HEK293 (cell line): ENCODE data around the gene TMEM50B.

ENCODE experiments used
- EGR2 ChIP-seq: fragments of 450-650 bp; formaldehyde crosslinking; IDR thresholded peaks from 2 replicates; pipeline ENCODE4 v1.5.1; 2016; ENCODE audit warnings: low read depth, missing biosample characterization, missing genetic modification characterization
- KLF16 ChIP-seq: fragments of 450-650 bp; formaldehyde crosslinking; IDR thresholded peaks from 2 replicates; pipeline ENCODE4 v1.5.1; 2017; ENCODE audit warnings: missing biosample characterization, missing genetic modification characterization
- ZBTB1 ChIP-seq: fragments of 450-650 bp; formaldehyde crosslinking; IDR thresholded peaks from 2 replicates; pipeline ENCODE4 v1.5.1; 2016; ENCODE audit warnings: missing biosample characterization, missing genetic modification characterization
- ZBTB17 ChIP-seq: fragments of 450-650 bp; formaldehyde crosslinking; IDR thresholded peaks from 2 replicates; pipeline ENCODE4 v1.5.1; 2016; ENCODE audit warnings: missing biosample characterization, missing genetic modification characterization
- ZBTB20 ChIP-seq: fragments of 450-650 bp; formaldehyde crosslinking; IDR thresholded peaks from 2 replicates; pipeline ENCODE4 v1.5.1; 2016; ENCODE audit warnings: missing biosample characterization, missing genetic modification characterization
- ZBTB7A ChIP-seq: fragments of 450-650 bp; formaldehyde crosslinking; IDR thresholded peaks from 2 replicates; pipeline ENCODE4 v1.5.1; 2016; ENCODE audit warnings: low read depth, missing biosample characterization, missing genetic modification characterization
- ZEB2 ChIP-seq: fragments of 450-650 bp; formaldehyde crosslinking; IDR thresholded peaks from 2 replicates; pipeline ENCODE4 v1.5.1; 2016; ENCODE audit warnings: missing biosample characterization, missing genetic modification characterization
- ZFHX2 ChIP-seq: fragments of 450-650 bp; formaldehyde crosslinking; conservative IDR thresholded peaks from 2 replicates; pipeline ENCODE4 v1.5.1; 2016; ENCODE audit warnings: missing biosample characterization, missing genetic modification characterization
- ZNF133 ChIP-seq: fragments of 450-650 bp; formaldehyde crosslinking; IDR thresholded peaks from 2 replicates; pipeline ENCODE4 v1.5.1; 2016; ENCODE audit warnings: missing biosample characterization, missing genetic modification characterization
- ZNF138 ChIP-seq: fragments of 450-650 bp; formaldehyde crosslinking; IDR thresholded peaks from 2 replicates; pipeline ENCODE4 v1.5.1; 2016; ENCODE audit warnings: missing biosample characterization, missing genetic modification characterization, borderline replicate concordance
- ZNF174 ChIP-seq: fragments of 450-650 bp; formaldehyde crosslinking; IDR thresholded peaks from 2 replicates; pipeline ENCODE4 v1.5.0; 2017; ENCODE audit warnings: missing biosample characterization, mild to moderate bottlenecking, missing genetic modification characterization
- ZNF24 ChIP-seq: fragments of 450-650 bp; formaldehyde crosslinking; IDR thresholded peaks from 2 replicates; pipeline ENCODE4 v1.5.1; 2016; ENCODE audit warnings: missing biosample characterization, missing genetic modification characterization
- ZNF274 ChIP-seq, 2 experiments: fragments of 200-500 bp in 1 of 2; fragments of 450-650 bp in 1 of 2; sonication (Bioruptor generic) in 1 of 2; formaldehyde crosslinking in 1 of 2; IDR thresholded peaks; 2 replicates each; pipeline versions ENCODE4 v1.5.1 to v1.6.1; 2014 to 2016; ENCODE audit warnings: borderline replicate concordance in 1 of 2, inconsistent platforms in 1 of 2, low read length in 1 of 2, missing biosample characterization in 1 of 2, missing genetic modification characterization in 1 of 2
- ZNF335 ChIP-seq: fragments of 450-650 bp; formaldehyde crosslinking; conservative IDR thresholded peaks from 2 replicates; pipeline ENCODE4 v1.5.1; 2016; ENCODE audit warnings: missing biosample characterization, missing genetic modification characterization
- ZNF341 ChIP-seq: fragments of 450-650 bp; formaldehyde crosslinking; IDR thresholded peaks from 2 replicates; pipeline ENCODE4; 2016; ENCODE audit warnings: low read depth, missing biosample characterization, missing genetic modification characterization
- ZNF350 ChIP-seq: fragments of 450-650 bp; formaldehyde crosslinking; IDR thresholded peaks from 2 replicates; pipeline ENCODE4 v1.5.0; 2017; ENCODE audit warnings: missing biosample characterization, mild to moderate bottlenecking, missing genetic modification characterization
- ZNF600 ChIP-seq: fragments of 450-650 bp; formaldehyde crosslinking; IDR thresholded peaks from 2 replicates; pipeline ENCODE4 v1.5.1; 2016; ENCODE audit warnings: missing biosample characterization, missing genetic modification characterization
- ZNF629 ChIP-seq: fragments of 450-650 bp; formaldehyde crosslinking; IDR thresholded peaks from 2 replicates; pipeline ENCODE4 v1.5.1; 2017; ENCODE audit warnings: missing biosample characterization, missing genetic modification characterization
- ZNF785 ChIP-seq: fragments of 450-650 bp; formaldehyde crosslinking; IDR thresholded peaks from 2 replicates; pipeline ENCODE4 v1.5.1; 2016; ENCODE audit warnings: missing biosample characterization, missing genetic modification characterization
- ZNF837 ChIP-seq: fragments of 450-650 bp; formaldehyde crosslinking; IDR thresholded peaks from 2 replicates; pipeline ENCODE4 v1.5.1; 2016; ENCODE audit warnings: missing biosample characterization, missing genetic modification characterization
- ZSCAN23 ChIP-seq: fragments of 450-650 bp; formaldehyde crosslinking; IDR thresholded peaks from 2 replicates; pipeline ENCODE4 v1.5.1; 2016; ENCODE audit warnings: missing biosample characterization, missing genetic modification characterization
- TF ChIP-seq, protein P1 (sequence below): fragments of 450-650 bp; formaldehyde crosslinking; IDR thresholded peaks from 2 replicates; pipeline ENCODE4 v1.5.1; 2016; ENCODE audit warnings: missing biosample characterization, missing genetic modification characterization
- TF ChIP-seq, protein P2 (sequence below): fragments of 450-650 bp; formaldehyde crosslinking; conservative IDR thresholded peaks from 2 replicates; pipeline ENCODE4 v1.5.1; 2016; ENCODE audit warnings: low read depth, missing biosample characterization, missing genetic modification characterization
- TF ChIP-seq, protein P3 (sequence below): fragments of 450-650 bp; formaldehyde crosslinking; IDR thresholded peaks from 2 replicates; pipeline ENCODE4 v1.5.1; 2017; ENCODE audit warnings: missing biosample characterization, missing genetic modification characterization
- TF ChIP-seq, protein P4 (sequence below): fragments of 450-650 bp; formaldehyde crosslinking; IDR thresholded peaks from 2 replicates; pipeline ENCODE4 v1.5.1; 2016; ENCODE audit warnings: missing biosample characterization, missing genetic modification characterization
- TF ChIP-seq, protein P5 (sequence below): fragments of 450-650 bp; formaldehyde crosslinking; IDR thresholded peaks from 2 replicates; pipeline ENCODE4 v1.5.1; 2016; ENCODE audit warnings: missing biosample characterization, missing genetic modification characterization
- TF ChIP-seq, protein P6 (sequence below): fragments of 450-650 bp; formaldehyde crosslinking; IDR thresholded peaks from 2 replicates; pipeline ENCODE4 v1.5.1; 2017; ENCODE audit warnings: missing biosample characterization, missing genetic modification characterization

TMEM50B gene

DNA sequence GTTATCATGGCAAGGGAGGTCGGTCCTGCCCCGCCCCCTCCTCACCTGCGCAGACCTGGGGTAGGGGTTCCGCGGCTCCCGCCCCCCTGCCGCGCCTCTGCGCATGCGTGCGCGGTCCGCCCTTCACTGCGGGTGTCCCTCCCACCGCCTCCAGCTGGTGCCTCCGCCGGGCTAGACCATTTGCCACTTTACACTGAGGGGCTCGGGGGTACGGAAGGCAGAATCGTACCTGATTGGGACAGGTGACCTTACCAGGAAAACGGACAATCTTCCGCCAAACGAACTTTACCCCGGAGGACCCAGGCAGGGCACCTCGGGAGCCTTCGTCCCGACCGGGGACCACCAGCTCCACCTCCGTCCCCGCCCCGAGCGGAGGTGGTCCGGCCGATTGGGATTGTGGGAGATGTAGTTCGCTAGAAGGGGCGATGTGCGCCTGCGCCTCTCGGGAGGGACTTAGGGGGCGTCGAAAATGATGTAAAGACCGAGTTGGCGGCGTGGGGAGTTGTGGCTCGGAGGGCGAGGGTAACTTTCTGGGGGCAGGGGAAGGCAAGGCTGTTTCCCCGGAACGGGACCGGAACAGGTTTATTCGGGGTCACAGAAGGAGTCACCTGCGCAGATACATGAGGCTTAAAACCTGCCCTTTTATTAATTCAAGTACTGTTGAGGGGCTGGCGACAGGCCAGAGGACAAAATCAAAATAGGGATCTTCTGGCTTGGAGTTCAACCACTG, 11.8 kb upstream of the TMEM50B start, which contains the start of gene DNAJC28 (continued):
- TF ChIP-seq ZNF837 (tag by site-specific recombination) (no peak), ZNF785 (tag by site-specific recombination) (0 out of 2 replicates have a peak, but pooled peaks have one; percentile 59), ZNF341 (peak; percentile 98), ZBTB7A (tag by site-specific recombination) (peak; percentile 98), ZNF629 (tag by site-specific recombination) (peak; percentile 98), ZNF335 (tag by site-specific recombination) (peak; percentile 100), ZNF174 (tag by site-specific recombination) (no peak), ZNF24 (tag by site-specific recombination) (peak; percentile 43), ZNF138 (tag by site-specific recombination) (no peak), ZNF133 (tag by site-specific recombination) (no peak), ZBTB17 (tag by site-specific recombination) (peak; percentile 93), ZSCAN23 (tag by site-specific recombination) (peak; percentile 15), ZBTB1 (tag by site-specific recombination) (no peak), ZFHX2 (tag by site-specific recombination) (peak; percentile 98), ZNF600 (tag by site-specific recombination) (peak; percentile 84), ZNF350 (tag by site-specific recombination) (no peak), ZEB2 (tag by site-specific recombination) (peak; percentile 98), ZBTB20 (peak; percentile 97), ZNF274 (IDR thresholded peaks at IDR 0.05; ENCODE audit: low read length) (no peak), ZNF274 (tag by site-specific recombination; IDR thresholded peaks at IDR 0.05; ENCODE audit: borderline replicate concordance) (no peak), EGR2 (tag by site-specific recombination) (peak; percentile 96), KLF16 (tag by site-specific recombination) (peak; percentile 97)
- TF ChIP-seq, protein P1, sequence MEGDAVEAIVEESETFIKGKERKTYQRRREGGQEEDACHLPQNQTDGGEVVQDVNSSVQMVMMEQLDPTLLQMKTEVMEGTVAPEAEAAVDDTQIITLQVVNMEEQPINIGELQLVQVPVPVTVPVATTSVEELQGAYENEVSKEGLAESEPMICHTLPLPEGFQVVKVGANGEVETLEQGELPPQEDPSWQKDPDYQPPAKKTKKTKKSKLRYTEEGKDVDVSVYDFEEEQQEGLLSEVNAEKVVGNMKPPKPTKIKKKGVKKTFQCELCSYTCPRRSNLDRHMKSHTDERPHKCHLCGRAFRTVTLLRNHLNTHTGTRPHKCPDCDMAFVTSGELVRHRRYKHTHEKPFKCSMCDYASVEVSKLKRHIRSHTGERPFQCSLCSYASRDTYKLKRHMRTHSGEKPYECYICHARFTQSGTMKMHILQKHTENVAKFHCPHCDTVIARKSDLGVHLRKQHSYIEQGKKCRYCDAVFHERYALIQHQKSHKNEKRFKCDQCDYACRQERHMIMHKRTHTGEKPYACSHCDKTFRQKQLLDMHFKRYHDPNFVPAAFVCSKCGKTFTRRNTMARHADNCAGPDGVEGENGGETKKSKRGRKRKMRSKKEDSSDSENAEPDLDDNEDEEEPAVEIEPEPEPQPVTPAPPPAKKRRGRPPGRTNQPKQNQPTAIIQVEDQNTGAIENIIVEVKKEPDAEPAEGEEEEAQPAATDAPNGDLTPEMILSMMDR (tag by site-specific recombination): no peak
- TF ChIP-seq, protein P2, sequence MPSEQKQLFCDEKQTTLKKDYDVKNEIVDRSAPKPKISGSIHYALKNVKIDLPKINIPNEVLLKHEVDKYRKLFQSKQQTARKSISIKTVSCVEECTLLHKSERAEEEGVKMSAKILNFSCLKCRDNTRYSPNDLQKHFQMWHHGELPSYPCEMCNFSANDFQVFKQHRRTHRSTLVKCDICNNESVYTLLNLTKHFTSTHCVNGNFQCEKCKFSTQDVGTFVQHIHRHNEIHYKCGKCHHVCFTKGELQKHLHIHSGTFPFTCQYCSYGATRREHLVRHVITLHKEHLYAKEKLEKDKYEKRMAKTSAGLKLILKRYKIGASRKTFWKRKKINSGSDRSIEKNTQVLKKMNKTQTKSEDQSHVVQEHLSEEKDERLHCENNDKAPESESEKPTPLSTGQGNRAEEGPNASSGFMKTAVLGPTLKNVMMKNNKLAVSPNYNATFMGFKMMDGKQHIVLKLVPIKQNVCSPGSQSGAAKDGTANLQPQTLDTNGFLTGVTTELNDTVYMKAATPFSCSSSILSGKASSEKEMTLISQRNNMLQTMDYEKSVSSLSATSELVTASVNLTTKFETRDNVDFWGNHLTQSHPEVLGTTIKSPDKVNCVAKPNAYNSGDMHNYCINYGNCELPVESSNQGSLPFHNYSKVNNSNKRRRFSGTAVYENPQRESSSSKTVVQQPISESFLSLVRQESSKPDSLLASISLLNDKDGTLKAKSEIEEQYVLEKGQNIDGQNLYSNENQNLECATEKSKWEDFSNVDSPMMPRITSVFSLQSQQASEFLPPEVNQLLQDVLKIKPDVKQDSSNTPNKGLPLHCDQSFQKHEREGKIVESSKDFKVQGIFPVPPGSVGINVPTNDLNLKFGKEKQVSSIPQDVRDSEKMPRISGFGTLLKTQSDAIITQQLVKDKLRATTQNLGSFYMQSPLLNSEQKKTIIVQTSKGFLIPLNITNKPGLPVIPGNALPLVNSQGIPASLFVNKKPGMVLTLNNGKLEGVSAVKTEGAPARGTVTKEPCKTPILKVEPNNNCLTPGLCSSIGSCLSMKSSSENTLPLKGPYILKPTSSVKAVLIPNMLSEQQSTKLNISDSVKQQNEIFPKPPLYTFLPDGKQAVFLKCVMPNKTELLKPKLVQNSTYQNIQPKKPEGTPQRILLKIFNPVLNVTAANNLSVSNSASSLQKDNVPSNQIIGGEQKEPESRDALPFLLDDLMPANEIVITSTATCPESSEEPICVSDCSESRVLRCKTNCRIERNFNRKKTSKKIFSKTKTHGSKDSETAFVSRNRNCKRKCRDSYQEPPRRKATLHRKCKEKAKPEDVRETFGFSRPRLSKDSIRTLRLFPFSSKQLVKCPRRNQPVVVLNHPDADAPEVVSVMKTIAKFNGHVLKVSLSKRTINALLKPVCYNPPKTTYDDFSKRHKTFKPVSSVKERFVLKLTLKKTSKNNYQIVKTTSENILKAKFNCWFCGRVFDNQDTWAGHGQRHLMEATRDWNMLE (tag by site-specific recombination): 0 out of 2 replicates have a peak, but pooled peaks have one; percentile 43
- TF ChIP-seq, protein P3, sequence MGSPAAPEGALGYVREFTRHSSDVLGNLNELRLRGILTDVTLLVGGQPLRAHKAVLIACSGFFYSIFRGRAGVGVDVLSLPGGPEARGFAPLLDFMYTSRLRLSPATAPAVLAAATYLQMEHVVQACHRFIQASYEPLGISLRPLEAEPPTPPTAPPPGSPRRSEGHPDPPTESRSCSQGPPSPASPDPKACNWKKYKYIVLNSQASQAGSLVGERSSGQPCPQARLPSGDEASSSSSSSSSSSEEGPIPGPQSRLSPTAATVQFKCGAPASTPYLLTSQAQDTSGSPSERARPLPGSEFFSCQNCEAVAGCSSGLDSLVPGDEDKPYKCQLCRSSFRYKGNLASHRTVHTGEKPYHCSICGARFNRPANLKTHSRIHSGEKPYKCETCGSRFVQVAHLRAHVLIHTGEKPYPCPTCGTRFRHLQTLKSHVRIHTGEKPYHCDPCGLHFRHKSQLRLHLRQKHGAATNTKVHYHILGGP (tag by site-specific recombination): no peak
- TF ChIP-seq, protein P4, sequence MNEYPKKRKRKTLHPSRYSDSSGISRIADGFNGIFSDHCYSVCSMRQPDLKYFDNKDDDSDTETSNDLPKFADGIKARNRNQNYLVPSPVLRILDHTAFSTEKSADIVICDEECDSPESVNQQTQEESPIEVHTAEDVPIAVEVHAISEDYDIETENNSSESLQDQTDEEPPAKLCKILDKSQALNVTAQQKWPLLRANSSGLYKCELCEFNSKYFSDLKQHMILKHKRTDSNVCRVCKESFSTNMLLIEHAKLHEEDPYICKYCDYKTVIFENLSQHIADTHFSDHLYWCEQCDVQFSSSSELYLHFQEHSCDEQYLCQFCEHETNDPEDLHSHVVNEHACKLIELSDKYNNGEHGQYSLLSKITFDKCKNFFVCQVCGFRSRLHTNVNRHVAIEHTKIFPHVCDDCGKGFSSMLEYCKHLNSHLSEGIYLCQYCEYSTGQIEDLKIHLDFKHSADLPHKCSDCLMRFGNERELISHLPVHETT (tag by site-specific recombination): no peak
- TF ChIP-seq, protein P5, sequence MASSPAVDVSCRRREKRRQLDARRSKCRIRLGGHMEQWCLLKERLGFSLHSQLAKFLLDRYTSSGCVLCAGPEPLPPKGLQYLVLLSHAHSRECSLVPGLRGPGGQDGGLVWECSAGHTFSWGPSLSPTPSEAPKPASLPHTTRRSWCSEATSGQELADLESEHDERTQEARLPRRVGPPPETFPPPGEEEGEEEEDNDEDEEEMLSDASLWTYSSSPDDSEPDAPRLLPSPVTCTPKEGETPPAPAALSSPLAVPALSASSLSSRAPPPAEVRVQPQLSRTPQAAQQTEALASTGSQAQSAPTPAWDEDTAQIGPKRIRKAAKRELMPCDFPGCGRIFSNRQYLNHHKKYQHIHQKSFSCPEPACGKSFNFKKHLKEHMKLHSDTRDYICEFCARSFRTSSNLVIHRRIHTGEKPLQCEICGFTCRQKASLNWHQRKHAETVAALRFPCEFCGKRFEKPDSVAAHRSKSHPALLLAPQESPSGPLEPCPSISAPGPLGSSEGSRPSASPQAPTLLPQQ (tag by site-specific recombination): peak; percentile 95
- TF ChIP-seq, protein P6, sequence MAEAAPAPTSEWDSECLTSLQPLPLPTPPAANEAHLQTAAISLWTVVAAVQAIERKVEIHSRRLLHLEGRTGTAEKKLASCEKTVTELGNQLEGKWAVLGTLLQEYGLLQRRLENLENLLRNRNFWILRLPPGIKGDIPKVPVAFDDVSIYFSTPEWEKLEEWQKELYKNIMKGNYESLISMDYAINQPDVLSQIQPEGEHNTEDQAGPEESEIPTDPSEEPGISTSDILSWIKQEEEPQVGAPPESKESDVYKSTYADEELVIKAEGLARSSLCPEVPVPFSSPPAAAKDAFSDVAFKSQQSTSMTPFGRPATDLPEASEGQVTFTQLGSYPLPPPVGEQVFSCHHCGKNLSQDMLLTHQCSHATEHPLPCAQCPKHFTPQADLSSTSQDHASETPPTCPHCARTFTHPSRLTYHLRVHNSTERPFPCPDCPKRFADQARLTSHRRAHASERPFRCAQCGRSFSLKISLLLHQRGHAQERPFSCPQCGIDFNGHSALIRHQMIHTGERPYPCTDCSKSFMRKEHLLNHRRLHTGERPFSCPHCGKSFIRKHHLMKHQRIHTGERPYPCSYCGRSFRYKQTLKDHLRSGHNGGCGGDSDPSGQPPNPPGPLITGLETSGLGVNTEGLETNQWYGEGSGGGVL (tag by site-specific recombination): no peak
